GM23248 (cell line): ENCODE measurements around the gene ZNF330.

Experiments
- EZH2 ChIP-seq: fragments of 200-600 bp; sonication (generic); IDR thresholded peaks from 2 replicates; pipeline ENCODE4 v1.6.1; 2018; ENCODE audit warnings: antibody characterized with exemption, mild to moderate bottlenecking; ENCODE audit not compliant: insufficient read depth, poor library complexity, severe bottlenecking
- EZH2phosphoT487 ChIP-seq: fragments of 200-600 bp; sonication (generic); IDR thresholded peaks from 2 replicates; pipeline ENCODE4 v1.6.1; 2018; ENCODE audit warnings: antibody characterized with exemption, moderate library complexity, mild to moderate bottlenecking, low read depth; ENCODE audit not compliant: insufficient read depth

DNA sequence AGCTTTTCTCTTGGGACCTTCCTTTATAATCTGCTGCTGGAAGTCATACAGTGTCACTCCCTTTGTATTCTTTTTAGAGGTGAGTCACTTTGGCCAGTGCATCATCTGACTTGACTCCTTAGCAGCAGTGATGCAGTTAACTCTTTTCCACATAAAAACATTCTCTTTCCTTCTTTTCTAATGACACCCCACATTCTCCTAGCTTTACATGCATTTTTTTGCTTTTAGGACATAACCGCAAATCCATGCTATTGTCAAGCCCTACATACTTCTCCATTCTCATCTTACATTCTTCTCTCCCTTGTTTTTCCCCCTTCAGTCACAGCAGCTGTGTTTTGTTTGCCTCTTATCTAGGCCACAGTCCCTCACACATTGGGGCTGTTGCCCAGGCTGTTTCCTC lies 55.1 kb downstream of the ZNF330 start:
- TF ChIP-seq EZH2 (no peak), EZH2phosphoT487 (no peak)
